GM12878 (cell line): ENCODE data around the gene PRPS1. TPM values are rescaled to one million over a fixed set of nuclear protein-coding genes. Genes with fewer than 3 reads are reported as not detected.

ENCODE experiments used
- ATAC-seq: fragments of 200-7000 bp; cut with Tn5 transposase; 3 replicates; pipeline ENCODE4 v1.9.1; 2020; ENCODE audit warnings: mild to moderate bottlenecking, moderate library complexity
- BruUV-seq: library from RNA; stranded (reverse); fragments of 400-500 nt; replicated peaks from 2 replicates; lab custom pipeline; 2021; lab: Mats Ljungman, UMichigan
- CTCF ChIA-PET: fragments of 300-600 bp; sonication (Branson Sonifier 250); formaldehyde crosslinking; extraction: SDS; loops from one replicate; lab custom pipeline; 2021; ENCODE audit warnings: inconsistent platforms; lab: Yijun Ruan, JAX
- POLR2A ChIA-PET: fragments of 350-600 bp; formaldehyde crosslinking; extraction: SDS; loops from one replicate; lab custom pipeline; 2021; ENCODE audit warnings: inconsistent platforms; lab: Charles Lee
- RAD21 ChIA-PET: fragments of 300-600 bp; sonication (Branson Sonifier 250); formaldehyde crosslinking; loops from one replicate; lab custom pipeline; 2023; ENCODE audit warnings: antibody characterized with exemption; ENCODE audit not compliant: unreplicated experiment; lab: Charles Lee
- SMC1A ChIA-PET: fragments of 300-600 bp; sonication (Branson Sonifier 250); formaldehyde crosslinking; loops from one replicate; lab custom pipeline; 2023; ENCODE audit not compliant: unreplicated experiment, uncharacterized antibody; lab: Charles Lee
- DNase-seq: peaks from one replicate; pipeline ENCODE4 v3.0.0-alpha.2; 2011; ENCODE audit warnings: low read depth, low spot score
- FAIRE-seq: peaks from 3 replicates; lab custom pipeline; 2011; peaks lifted over from hg19 to GRCh38; lab: Jason Lieb, UNC
- H2AFZ ChIP-seq: 2 replicates; pipeline ENCODE4 v1.6.0; 2011; ENCODE audit warnings: low read depth, low read length, control low read depth; ENCODE audit not compliant: control insufficient read depth
- H3K27ac ChIP-seq: 2 replicates; pipeline ENCODE4 v1.5.1; 2011; ENCODE audit warnings: control low read depth; ENCODE audit not compliant: control insufficient read depth, insufficient read depth
- H3K27me3 ChIP-seq, 2 experiments: replicated peaks in 1 of 2; 2 replicates each; pipeline versions ENCODE4 v1.6.0 to v1.6.1; 2011; ENCODE audit warnings: low read length in 1 of 2; ENCODE audit not compliant: control insufficient read depth in 2 of 2, insufficient read depth in 2 of 2
- H3K36me3 ChIP-seq, 2 experiments: 2 replicates each; pipeline ENCODE4 v1.5.1; 2011; ENCODE audit warnings: low read length in 1 of 2; ENCODE audit not compliant: control insufficient read depth in 2 of 2, insufficient read depth in 2 of 2
- H3K4me1 ChIP-seq: 2 replicates; pipeline ENCODE4 v1.6.1; 2011; ENCODE audit warnings: mild to moderate bottlenecking, low read length, moderate library complexity, mixed read lengths; ENCODE audit not compliant: control insufficient read depth, insufficient read depth
- H3K4me2 ChIP-seq: 2 replicates; pipeline ENCODE4 v1.6.0; 2011; ENCODE audit warnings: control low read depth; ENCODE audit not compliant: control insufficient read depth, insufficient read depth
- H3K4me3 ChIP-seq: fragments of 200-600 bp; sonication (generic); 2 replicates; pipeline ENCODE4 v1.5.1; 2016
- H3K79me2 ChIP-seq: 2 replicates; pipeline ENCODE4 v1.6.0; 2011; ENCODE audit warnings: low read length; ENCODE audit not compliant: control insufficient read depth, insufficient read depth
- H3K9ac ChIP-seq: 2 replicates; pipeline ENCODE4 v1.8.0; 2011; ENCODE audit warnings: low read length, control low read depth, mixed read lengths; ENCODE audit not compliant: control insufficient read depth, insufficient read depth
- H3K9me3 ChIP-seq: replicated peaks from 3 replicates; pipeline ENCODE4 v1.5.1; 2011; ENCODE audit warnings: mild to moderate bottlenecking, low read length; ENCODE audit not compliant: control insufficient read depth, insufficient read depth
- H4K20me1 ChIP-seq: 2 replicates; pipeline ENCODE4 v1.6.0; 2011; ENCODE audit not compliant: control insufficient read depth, insufficient read depth
- BRCA1 ChIP-seq: IDR thresholded peaks from 2 replicates; pipeline ENCODE4 v1.6.1; 2011; ENCODE audit warnings: low read depth, low read length, improper control_type of control experiment
- JUNB ChIP-seq: IDR thresholded peaks from 2 replicates; pipeline ENCODE4 v1.6.1; 2016; ENCODE audit warnings: antibody characterized with exemption, mild to moderate bottlenecking
- KAT2A ChIP-seq: conservative IDR thresholded peaks from 2 replicates; pipeline ENCODE4 v1.6.1; 2011; ENCODE audit warnings: low read depth, low read length; ENCODE audit not compliant: control insufficient read depth
- TAF1 ChIP-seq: IDR thresholded peaks from 2 replicates; pipeline ENCODE4 v1.6.1; 2011; ENCODE audit warnings: mild to moderate bottlenecking, low read depth, low read length, borderline replicate concordance
- TARDBP ChIP-seq: IDR thresholded peaks from 2 replicates; pipeline ENCODE4 v1.6.1; 2016; ENCODE audit warnings: borderline replicate concordance
- ZNF207 ChIP-seq: fragments of 450-650 bp; IDR thresholded peaks from 2 replicates; pipeline ENCODE4 v1.6.1; 2014; ENCODE audit warnings: antibody characterized with exemption, mild to moderate bottlenecking, borderline replicate concordance
- ZNF622 ChIP-seq: fragments of 450-650 bp; IDR thresholded peaks from 2 replicates; pipeline ENCODE4 v1.6.1; 2017; ENCODE audit warnings: mild to moderate bottlenecking, inconsistent platforms
- WGBS: methylation state at CpG from one replicate; pipeline ENCODE4 v1.1.6; 2016; ENCODE audit warnings: low lambda C conversion rate; ENCODE audit not compliant: insufficient replicate concordance, insufficient coverage; ENCODE audit errors: missing lambda C conversion rate; 5-methylcytosine and 5-hydroxymethylcytosine counted together
- in situ Hi-C: fragments of 300-500 bp; cut with MboI; formaldehyde crosslinking; loops from 9 replicates; pipeline ENCODE4 v1.14.3; 2018; ENCODE audit warnings: mixed read lengths
- intact Hi-C: fragments of 100-400 bp; cut with micrococcal nuclease; formaldehyde crosslinking; loops from one replicate; pipeline ENCODE4 v1.14.2; 2022; ENCODE audit not compliant: unreplicated experiment
- polyA plus RNA-seq, 11 experiments: library from polyadenylated mRNA; depleted of rRNA in 4 of 11; unstranded in 6 of 11; stranded (reverse) in 5 of 11; fragments of >200 nt; fragmentation: Nextera tagmentation in 4 of 11; fragmentation: Illumina TruSeq in 1 of 11; extraction: Ambion mirVana in 4 of 11; extraction: Trizol in 1 of 11; gene quantifications; 1 replicate in 1 of 11; 2 replicates in 10 of 11; pipeline versions ENCODE4 v1.2.1 to v1.2.3, GENCODE V29; 2011 to 2016; ENCODE audit warnings: inconsistent platforms in 2 of 11, missing spikeins in 2 of 11, low read depth in 1 of 11
- total RNA-seq, 4 experiments: library from RNA; depleted of rRNA in 3 of 4; stranded (reverse); fragments of >200 nt in 3 of 4; fragmentation: Illumina TruSeq in 1 of 4; extraction: Trizol in 1 of 4; gene quantifications; 2 replicates each; pipeline versions ENCODE4 v1.2.1 to v1.2.3, GENCODE V29; 2013 to 2021
- TF ChIP-seq, protein P1 (sequence below): IDR thresholded peaks from 2 replicates; pipeline ENCODE4 v1.6.1; 2012; ENCODE audit warnings: low read depth, low read length, improper control_type of control experiment
- TF ChIP-seq, protein P2 (sequence below): fragments of 450-650 bp; IDR thresholded peaks from 2 replicates; pipeline ENCODE4 v1.6.1; 2017; ENCODE audit warnings: mild to moderate bottlenecking, moderate library complexity

PRPS1 gene
- total and polyA plus RNA-seq, 10 of the 15 experiments (the other 5 are each of a cell fraction or from before 2014, with no cell fraction given), result 26.5 to 86.5 (median 61.1) TPM

DNA sequence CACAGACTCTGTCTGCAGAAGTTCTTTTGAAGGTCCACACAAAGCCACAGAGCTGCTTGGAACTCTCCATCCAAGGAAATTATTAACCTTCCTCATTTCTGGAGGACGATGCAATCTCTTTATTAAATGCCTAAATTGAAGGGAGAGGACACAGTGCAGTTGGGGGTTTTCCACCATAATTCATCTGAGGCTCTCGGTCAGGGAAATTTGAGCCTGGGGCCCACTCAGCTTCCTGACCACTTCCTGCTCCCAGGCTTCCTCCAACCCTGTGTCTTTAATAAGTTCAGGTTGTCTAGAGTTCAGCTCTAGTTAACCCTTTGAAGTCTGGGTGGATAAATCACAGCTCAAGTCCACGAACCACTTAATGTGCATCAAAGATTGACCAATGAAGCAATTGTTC is 58.5 kb downstream of the PRPS1 start (continued):
- TF ChIP-seq, protein P1, sequence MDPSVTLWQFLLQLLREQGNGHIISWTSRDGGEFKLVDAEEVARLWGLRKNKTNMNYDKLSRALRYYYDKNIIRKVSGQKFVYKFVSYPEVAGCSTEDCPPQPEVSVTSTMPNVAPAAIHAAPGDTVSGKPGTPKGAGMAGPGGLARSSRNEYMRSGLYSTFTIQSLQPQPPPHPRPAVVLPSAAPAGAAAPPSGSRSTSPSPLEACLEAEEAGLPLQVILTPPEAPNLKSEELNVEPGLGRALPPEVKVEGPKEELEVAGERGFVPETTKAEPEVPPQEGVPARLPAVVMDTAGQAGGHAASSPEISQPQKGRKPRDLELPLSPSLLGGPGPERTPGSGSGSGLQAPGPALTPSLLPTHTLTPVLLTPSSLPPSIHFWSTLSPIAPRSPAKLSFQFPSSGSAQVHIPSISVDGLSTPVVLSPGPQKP, result no peak

DNA sequence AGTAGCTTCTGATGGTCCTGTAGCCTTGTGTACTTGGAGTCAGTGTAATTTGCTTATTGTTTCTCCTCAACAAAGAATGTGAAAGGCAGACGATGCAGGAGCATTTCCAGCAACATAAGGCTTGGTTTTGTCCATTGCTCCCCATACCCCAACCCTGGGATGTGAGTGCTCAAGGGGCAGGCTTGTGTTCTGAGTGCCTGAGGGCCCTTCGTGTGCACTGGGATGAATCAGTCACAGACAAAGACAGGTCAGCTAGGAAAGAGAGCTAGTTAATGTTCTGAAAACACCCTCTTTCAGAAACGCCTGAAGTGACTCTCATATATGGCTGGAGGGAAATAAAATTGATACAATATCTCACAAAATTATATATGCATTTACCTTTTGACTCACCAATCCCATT is 59.1 kb downstream of the PRPS1 start:
- BruUV-seq, result no TSS peak
- Histone ChIP-seq H3K79me2 (no peaks in the 10 kb centered on the region), H3K4me3 (no peak overlapping the region), H3K36me3 (no peaks in the 10 kb centered on the region), H3K27me3 (no peaks in the 10 kb centered on the region), H3K4me1 (peaks cover 18% of the 10 kb centered on the region), H3K4me2 (no peak overlapping the region), H4K20me1 (no peaks in the 10 kb centered on the region), H2AFZ (no peak overlapping the region), H3K9ac (no peak overlapping the region), H3K9me3 (no peaks in the 10 kb centered on the region), H3K27ac (no peak overlapping the region)
- ChIA-PET RAD21 (interaction anchor here (0.7 to 2.8 kb wide), 6 partner anchors 10 to 29 kb away, joined by 3 to 17 read pairs (median 5); no protein-coding TSS in a partner anchor), POLR2A (interaction anchor here (0.9 to 1.8 kb wide), 4 partner anchors 10 to 57 kb away, joined by 3 to 10 read pairs (median 5); no protein-coding TSS in a partner anchor), CTCF (interaction anchor here (0.7 to 2.7 kb wide), 6 partner anchors 10 to 150 kb away, joined by 3 to 13 read pairs (median 4); no protein-coding TSS in a partner anchor), SMC1A (interaction anchor here (2.1 to 5.9 kb wide), 5 partner anchors 11 to 29 kb away, joined by 5 to 51 read pairs (median 25); no protein-coding TSS in a partner anchor)
- in situ Hi-C loops, result no loop called here
- ATAC-seq, result no peak
- WGBS, result 39% methylated on average over 3 of the region's 3 CpGs
- no peak for DNase-seq
- no peak for FAIRE-seq
- no peak for TF ChIP-seq TAF1
- no peak for TF ChIP-seq ZNF622
- no peak for TF ChIP-seq TARDBP
- TF ChIP-seq, protein P2, sequence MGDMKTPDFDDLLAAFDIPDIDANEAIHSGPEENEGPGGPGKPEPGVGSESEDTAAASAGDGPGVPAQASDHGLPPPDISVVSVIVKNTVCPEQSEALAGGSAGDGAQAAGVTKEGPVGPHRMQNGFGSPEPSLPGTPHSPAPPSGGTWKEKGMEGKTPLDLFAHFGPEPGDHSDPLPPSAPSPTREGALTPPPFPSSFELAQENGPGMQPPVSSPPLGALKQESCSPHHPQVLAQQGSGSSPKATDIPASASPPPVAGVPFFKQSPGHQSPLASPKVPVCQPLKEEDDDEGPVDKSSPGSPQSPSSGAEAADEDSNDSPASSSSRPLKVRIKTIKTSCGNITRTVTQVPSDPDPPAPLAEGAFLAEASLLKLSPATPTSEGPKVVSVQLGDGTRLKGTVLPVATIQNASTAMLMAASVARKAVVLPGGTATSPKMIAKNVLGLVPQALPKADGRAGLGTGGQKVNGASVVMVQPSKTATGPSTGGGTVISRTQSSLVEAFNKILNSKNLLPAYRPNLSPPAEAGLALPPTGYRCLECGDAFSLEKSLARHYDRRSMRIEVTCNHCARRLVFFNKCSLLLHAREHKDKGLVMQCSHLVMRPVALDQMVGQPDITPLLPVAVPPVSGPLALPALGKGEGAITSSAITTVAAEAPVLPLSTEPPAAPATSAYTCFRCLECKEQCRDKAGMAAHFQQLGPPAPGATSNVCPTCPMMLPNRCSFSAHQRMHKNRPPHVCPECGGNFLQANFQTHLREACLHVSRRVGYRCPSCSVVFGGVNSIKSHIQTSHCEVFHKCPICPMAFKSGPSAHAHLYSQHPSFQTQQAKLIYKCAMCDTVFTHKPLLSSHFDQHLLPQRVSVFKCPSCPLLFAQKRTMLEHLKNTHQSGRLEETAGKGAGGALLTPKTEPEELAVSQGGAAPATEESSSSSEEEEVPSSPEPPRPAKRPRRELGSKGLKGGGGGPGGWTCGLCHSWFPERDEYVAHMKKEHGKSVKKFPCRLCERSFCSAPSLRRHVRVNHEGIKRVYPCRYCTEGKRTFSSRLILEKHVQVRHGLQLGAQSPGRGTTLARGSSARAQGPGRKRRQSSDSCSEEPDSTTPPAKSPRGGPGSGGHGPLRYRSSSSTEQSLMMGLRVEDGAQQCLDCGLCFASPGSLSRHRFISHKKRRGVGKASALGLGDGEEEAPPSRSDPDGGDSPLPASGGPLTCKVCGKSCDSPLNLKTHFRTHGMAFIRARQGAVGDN, result no peak
- TF ChIP-seq JUNB, result no peak
- no peak for TF ChIP-seq KAT2A
- no peak for TF ChIP-seq ZNF207
- no peak for TF ChIP-seq BRCA1
- intact Hi-C loops, result no loop called here
